T-helper 9 cell (primary cell): ENCODE data around the gene FBLN7.

Source experiments
- DNase-seq: peaks from one replicate; pipeline ENCODE4 v3.0.0-alpha.2; 2020

Gene FBLN7

DNA sequence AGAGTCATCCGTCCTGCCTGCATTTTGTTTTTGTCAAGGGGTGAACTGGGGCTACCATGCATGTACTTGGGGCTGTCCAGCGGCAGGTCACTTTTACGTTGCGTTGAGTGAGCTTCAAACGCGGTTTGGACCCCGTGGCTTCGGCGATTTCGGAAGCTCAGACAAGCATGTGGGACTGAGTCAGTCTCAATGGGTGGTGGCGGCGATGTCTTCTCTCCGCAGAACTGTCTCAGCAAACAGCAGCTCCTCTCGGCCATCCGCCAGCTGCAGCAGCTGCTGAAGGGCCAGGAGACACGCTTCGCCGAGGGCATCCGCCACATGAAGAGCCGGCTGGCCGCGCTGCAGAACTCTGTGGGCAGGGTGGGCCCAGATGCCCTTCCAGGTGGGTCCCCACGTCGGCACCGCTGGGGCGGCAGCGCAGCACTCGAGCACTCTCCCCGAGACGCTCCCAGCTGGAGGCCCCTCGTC, 21.3 kb downstream of the FBLN7 start:
- DNase-seq: no peak

DNA sequence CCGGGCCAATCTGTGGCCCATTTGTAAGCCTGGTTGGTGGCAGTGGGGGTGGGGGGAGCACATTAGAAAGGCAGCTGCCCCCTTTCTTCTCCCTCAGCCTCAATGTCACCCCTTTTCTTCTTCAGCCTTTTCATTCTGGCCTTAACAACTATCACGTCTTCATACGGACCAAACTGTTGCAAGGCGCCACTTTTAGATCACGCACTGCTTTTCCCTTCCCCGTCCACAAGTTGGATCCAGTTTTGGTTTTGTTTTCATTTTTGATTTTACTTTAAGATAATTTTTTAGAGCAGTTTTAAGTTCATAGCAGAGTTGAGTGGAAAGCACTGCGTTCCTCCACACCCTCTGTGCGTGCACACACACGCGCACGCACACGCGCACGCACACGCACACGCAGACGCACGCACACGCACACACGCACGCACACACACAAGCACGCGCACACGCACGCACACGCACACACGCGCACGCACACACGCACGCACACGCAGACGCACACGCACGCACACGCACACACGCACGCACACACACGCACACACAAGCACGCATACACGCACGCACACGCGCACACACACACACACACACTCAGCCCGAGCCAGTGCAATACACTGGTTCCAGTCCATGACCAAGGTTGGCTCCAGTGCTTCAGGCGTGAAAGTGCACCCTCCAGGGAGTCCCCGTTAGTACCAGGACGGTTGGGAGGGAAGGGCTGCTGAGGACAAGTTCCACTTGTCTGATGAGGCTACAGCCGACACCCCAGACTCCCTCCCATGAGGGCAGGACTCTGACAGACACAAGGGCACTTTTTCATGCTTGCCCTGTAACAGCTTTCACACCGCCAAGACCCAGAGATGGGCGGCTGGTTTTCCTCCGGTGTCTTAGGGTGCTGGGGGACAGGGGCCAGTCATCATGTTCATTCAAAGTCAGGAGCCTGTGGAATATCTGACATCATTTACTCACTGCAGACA, 22.4 kb downstream of the FBLN7 start:
- DNase-seq: no peak

DNA sequence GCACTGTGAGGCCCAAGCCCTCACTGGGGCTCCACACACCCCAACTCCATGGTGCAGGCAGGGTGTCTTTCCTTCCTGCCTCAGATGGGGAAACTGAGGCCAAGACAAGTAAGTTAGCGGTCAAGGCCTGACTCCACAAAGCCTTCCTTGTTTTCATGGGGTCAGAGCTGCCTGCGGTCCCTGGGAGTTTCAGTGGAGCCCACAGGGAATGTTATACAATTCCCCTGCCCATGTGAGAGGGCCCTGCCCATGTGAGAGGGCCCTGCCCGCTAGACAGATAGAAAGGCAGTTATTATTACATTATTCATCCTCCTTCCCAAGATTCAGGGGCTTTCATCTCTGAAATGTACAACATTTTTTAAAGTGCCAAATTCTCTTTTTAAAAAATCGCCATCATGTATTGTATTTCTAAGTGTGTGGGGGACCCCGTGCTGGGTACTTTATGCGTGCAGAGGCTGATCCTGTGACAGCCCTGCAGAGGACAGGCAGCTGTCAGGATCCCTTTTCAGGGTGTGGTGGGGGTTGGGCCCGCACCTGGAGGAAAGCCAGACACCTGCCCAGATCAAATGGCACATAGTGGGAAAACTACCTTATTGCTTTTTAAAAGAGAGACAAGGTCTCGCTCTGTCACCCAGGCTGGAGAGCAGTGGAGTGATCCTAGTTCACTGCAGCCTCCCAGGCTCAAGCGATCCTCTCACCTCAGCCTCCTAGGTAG, 23.4 kb downstream of the FBLN7 start:
- no peak for DNase-seq

DNA sequence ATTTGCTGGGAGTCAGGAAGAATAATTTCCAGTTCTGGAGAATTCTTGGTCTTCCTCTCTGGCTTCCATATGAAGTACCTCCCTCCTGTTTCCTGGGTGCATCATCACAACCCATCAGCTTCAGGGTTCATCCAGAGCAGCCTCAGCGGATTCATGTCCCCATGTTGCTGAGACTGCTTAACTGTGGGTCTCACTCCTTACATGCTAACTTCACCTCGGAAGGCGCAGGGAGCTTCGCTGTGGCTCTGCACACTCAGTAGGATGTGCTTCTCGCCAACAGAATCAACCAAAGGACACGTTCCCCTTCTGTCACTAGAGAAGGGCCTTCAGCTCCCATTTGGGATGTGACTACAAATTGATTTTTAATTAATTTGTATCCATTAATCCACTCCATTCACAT, 24.2 kb downstream of the FBLN7 start:
- DNase-seq: no peak

DNA sequence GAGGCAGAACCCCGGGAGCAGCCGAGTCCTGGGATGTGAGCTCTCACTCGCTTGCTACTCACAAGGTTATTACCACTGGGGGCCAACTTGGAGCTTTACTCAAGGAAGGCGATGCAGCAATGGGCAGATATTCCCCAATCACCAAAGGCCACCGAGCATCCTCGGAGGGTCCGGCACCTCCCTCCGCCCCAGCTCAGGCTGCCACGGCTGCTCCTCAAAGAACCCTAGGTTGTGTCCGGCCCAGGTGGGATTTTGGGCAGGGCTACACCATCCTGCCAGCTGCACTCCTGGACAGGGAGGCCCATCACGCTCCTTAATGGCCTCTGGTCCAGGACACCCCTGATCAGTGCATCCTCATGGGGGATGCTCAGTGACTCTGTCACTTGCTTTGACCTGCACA, 24.8 kb downstream of the FBLN7 start:
- no peak for DNase-seq

DNA sequence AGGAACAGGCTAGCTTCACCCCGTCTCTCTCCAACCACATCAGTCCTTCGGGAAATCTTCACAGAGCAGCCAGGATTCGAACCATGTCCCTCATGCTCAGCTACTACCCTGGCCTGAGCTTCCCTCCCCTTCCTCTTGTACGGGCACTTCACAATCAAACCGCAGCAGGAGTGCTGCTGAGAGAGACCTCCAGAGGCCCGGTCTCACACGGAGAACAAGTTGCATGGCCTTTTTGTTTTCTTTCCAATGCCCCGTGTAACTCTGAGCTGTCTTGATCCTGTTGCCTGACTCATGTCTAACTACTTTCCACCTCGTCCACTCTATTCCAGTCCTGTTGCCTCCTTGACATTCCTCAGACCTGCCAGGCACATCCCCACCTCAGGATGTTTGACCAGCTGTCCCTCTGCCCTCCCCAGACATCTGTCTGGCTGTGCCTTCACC, 25.4 kb downstream of the FBLN7 start:
- DNase-seq: no peak

DNA sequence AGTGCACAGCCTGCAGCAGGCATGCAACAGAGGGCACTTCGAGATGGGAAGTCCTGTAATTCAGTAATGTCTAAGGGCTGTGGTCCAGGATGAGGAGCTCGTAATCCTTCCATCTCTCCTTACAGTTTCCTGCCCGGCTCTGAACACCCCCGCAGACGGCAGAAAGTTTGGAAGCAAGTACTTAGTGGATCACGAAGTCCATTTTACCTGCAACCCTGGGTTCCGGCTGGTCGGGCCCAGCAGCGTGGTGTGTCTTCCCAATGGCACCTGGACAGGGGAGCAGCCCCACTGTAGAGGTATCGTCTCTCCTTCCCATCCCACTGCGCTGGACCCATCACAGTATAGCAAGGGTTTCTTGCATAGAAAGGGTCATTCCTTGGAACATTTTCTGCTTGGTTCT, 26.7 kb downstream of the FBLN7 start:
- DNase-seq: no peak

DNA sequence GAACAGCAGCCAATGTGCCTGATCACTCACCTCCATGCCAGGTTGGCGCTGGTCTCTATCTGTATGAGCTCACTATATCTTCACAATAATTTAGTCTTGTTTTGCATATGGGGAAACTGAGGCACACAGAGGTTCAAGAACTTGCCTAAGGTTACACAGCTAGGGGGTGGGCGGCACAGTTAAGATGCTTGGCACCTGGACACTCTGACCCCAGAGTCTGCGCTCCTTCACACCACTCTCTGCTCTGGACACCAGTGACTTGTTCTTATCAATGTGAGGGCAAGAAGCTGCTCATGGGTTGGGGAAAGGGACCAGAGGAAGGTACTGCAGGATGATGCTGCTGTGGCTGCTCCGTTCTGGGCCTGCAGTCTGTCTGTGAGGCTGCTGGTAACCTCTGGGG, 27.1 kb downstream of the FBLN7 start:
- DNase-seq: no peak

DNA sequence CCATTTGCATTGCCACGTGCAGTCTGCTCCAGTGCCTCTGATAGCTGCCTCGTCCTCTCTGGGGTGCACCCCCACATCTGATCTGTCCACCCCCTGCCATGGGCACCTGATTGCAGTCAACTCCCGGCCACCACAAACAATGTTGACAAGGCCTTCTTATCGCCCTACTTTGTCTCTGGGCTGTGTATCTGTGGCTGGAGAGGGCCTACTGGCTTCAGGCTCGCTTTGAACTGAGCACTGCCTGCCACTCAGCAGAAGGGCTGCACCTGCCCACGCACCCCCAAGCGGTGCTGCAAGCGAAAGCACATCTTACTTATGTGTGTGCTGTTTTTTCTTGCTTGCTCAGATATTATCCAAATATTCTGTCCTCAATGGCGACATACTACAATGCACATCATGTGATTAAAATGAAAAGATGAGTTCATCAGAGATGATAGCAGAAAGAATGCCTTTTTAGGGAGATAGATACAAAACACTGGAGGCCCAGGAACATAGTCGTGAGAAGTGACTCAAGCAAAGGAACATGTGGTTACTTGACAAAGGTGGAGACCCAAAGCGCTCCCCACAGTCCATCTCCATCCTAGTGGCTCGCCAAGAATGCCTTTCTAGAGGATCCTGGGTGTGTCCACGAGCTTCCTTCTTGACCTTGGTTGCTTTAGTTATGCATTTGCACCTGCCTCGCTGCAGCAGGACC, 28.8 kb downstream of the FBLN7 start:
- no peak for DNase-seq

DNA sequence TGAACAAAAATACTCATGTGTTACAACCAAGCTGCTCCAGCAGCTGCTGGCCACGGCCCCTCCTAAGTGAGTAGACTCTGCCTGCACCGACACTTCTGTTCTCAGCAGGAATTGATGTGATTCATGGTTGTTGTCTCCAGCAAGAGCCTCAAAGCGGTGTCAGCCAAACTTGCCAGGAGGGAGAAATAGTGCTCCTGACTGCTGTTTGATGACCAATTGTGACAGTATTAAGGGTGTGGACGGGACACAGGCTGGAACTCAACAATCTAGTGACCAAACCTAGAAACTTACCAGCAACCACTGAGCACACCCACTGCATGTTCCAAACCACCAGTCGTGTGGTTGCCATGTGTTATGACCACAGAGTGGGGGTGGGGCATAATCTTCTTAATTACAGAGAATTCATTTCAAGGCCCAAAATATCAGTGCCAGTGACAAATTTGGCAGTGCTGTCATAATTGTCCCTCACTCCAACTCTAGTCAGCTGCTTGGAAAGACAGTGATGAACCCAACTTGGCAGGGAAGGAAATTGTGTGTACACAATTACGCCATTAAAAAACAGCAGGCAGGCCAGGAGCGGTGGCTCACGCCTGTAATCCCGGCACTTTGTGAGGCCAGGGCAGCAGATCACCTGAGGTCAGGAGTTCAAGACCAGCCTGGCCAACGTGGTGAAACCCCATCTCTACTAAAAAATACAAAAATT, 30.4 kb downstream of the FBLN7 start:
- DNase-seq: no peak

DNA sequence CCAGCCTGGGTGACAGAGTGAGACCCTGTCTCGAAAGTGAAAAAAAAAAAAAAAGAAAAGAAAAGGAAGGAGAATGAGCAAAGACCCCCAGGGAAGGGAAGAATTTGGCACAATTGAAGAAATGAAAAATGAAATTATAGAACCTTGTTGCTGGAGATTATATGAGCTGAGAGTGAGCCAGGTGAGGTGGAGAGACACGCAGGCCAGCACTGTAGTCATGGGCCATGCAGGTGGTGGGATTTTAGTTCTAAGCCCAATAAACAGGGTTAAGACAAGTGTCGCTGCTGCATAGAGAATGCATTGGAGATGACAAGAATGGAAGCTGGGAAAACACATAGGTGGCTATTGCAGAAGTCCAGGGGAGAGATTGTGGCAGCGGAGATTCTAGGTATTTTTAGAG, 32.3 kb downstream of the FBLN7 start:
- DNase-seq: no peak

DNA sequence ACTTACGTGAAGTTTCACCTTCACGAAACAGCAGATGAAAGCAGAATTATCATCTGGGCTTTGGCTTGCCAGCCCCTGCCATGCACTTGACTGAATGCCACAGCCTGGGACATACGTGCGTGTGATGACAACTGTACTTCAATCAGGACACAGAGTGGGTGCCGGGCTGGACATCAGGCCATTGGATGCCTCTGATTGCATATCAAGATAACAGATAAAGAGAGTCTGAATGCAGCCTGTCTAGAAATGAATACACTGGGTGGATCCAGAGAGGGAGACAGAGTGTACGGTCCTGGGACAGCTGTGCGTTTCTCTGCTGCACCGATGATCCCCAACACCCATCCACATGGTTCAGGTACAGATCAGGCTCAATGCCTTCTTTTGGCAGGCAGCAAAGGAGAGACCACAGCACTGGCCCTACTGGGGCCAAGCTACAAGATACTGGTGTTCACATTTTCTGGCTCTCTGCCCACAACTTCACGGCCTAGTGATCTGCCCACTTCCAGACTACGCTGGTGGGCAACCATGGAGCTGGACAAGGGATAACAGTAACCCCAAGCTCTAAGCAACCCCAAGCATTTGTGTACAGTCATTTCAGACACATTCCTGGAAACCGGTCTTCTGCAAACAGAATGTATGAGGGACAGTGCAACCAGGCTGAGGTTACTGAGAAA, 35.6 kb downstream of the FBLN7 start:
- no peak for DNase-seq

DNA sequence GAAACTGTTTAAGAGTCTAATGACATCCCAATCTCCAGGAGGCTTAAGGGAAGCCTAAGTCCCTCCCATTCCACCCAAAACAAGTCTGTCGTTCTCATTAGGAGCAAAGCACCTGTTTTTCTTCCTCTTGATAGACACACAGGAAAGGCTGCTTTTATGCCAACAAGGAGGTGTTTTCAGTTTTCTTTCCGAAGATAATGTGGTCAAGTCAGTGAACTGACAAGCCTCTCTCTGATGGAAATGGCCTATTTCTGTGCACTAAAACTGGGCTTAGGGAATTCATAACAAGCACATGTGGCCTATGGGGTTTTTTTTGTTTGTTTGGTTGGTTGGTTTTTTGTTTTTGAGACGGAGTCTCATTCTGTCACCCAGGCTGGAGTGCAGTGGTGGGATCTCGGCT, 36.2 kb downstream of the FBLN7 start:
- DNase-seq: no peak

DNA sequence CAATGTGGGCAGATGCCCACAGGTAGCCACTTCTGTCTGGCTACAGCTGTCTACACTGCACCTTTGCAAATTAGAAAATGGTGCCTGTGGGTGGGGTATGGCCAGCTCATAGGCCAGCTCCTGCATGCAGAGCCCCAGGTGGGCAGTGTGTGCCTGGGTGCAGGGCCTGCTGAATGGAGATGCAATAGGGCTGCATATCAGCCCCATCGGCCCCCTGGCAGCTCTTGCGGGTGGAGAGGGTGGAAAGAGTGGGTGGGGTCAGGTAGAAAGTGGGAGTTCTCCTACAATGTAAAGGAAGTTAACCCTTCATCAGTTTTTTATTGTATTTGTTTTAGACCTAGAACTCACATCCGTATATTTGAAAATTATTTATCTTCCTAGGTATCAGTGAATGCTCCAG, 37.1 kb downstream of the FBLN7 start:
- DNase-seq: no peak

DNA sequence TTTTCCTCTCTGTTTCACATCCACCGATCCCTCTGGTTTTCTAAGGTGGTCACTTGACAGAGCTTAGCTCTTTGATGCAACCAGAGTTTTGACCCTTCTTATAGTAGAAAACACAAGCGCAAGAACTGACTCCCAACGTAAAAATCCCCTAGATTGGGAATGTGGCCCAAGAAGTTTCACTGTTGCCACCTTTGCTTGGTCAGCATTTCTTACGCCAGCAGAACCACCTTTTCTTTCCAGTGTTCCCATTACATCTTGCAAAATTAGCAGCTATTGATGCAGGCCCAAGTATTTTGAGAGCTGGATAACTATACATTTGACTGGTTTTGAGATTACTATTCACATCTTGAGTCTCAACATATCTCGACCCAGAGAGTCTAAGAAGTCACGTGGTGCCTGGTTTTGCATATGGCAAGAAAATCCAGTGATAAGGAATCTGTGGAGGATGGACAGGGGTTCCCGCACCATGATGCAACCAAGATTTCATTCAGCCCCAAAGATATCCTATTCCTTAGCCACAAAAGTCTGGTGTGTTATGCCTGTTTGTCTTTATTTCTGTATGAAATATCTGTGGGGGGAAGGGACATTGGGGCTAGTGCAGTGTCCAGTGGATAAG, 37.9 kb downstream of the FBLN7 start:
- DNase-seq: no peak

DNA sequence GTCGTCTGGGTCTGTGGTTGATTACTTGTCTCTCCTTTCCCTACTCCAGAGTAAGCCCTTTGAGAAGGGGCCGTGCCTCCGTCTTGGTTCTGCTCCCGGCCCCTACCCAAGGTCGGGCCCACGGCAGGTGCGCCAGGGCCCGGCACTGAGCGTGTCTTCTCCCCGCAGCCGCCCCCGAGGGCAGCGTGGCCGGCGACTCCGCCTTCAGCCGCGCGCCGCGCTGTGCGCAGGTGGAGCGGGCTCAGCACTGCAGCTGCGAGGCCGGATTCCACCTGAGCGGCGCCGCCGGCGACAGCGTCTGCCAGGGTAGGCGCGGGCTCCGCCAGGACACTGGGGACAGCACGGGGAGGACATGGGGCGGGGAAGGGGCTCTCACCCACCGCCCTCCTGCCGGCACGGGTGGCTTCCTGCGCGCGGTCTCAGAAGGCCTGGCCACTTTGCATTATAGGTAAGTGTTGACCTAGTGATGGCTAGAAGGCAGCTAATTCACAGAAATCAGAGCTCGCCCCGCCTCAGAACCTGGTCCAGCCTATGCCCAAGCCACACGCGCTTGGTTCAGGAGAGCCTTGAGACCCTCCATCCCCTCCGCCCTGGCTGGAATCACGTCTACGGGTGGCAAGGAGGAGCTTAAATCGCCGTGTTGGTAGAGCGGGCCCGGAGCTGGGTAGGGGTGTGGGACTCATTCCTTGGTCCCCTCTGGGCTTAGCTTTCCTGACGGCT, 43.5 kb downstream of the FBLN7 start:
- DNase-seq: peak; percentile 65

DNA sequence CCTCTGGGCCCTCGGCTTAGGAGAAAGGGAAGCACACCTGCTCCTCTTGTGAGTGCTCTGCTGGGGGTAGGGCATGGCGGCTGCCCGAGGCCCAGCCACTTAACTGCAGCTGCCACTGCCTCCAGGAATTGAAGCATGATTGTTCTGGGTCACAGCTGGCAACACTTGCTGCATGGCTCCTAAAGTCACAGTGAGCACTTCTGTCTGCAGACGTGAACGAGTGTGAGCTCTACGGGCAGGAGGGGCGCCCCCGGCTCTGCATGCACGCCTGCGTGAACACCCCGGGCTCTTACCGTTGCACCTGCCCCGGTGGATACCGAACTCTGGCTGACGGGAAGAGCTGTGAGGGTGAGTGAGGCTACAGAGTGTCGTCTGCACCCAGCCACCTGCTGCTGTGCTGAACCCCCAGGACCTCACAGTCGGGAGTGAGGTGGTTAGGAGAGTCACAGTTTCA, 44.4 kb downstream of the FBLN7 start:
- peak; percentile 44 for DNase-seq

DNA sequence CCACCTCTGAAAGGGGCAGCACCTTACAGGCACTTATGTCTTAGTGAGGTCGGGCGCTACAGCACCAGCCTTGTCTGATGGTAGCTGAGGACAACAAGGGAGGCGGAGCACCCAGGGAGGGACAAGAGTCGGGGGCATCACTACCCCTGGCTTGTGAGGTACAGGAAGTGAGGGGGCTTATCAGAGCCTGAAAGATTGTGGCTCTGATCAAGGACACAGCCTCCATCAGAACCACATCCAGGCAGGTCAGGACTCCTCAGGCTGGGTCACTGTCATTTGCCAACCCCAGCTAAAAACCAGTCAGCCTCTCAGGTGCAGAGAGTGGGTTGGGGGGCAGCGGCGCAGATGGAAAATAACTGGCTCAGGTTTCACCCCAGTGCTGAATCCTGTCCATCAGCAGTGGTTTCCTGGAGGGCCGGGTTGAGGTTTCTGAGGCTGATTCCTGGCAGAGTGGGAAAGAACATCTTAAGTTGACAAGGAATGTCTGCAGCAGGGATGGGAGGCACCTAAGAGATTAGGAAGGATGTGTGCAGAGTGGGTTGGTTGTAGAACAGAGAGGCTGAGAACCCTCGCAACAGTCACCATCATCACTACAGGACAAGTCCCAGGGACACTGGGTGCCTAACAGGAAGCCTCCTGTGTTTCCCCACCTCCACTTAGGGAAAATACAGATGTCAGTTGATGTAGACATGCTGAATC, 45.3 kb downstream of the FBLN7 start:
- no peak for DNase-seq

DNA sequence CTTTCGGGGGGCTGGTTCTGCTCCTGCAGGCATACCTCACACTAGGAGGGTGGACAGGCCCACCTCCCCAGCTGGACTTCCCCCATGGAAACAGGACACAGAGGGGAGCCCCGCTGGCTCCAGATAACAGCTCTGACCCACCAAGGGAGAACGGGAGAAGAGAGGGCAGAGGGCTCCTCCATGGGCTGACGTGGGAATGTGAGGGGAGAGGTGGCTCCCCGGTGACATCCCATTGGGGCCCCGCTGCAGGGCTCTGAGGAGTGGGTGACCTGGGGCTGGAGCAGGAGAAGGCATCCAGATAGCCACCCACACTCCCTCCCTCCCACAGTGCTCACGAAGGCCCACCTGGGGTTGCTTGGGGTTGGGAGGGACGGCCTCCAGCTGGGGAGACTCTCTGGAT, 45.9 kb downstream of the FBLN7 start:
- DNase-seq: no peak

DNA sequence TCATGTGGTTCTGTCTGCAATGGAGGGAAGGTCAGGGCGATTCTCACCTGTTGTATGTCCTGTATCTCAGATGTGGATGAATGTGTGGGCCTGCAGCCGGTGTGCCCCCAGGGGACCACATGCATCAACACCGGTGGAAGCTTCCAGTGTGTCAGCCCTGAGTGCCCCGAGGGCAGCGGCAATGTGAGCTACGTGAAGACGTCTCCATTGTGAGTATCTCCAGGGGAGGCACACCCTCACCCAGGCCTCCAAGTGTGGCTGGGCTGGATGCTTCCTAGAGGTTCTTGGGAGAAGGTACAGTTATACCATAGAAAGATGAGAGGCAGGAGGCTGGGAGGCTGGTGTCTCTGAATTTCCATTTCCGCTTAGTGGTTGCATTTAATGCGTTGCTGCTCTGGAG, 46.9 kb downstream of the FBLN7 start:
- DNase-seq: no peak
